HCT116 (cell line): ENCODE measurements around the gene TPO. TPM values are rescaled to one million over a fixed set of nuclear protein-coding genes. Genes with fewer than 3 reads are reported as not detected.

Source experiments
- ATAC-seq: fragments of 200-7000 bp; cut with Tn5 transposase; 2 replicates; pipeline ENCODE4 v1.9.1; 2020; ENCODE audit warnings: mild to moderate bottlenecking, moderate library complexity
- BruUV-seq: library from RNA; stranded (reverse); fragments of 400-500 nt; replicated peaks from 2 replicates; lab custom pipeline; 2021; lab: Mats Ljungman, UMichigan
- CTCF ChIA-PET: fragments of 300-600 bp; sonication (Branson Sonifier 250); formaldehyde crosslinking; loops from one replicate; lab custom pipeline; 2021; ENCODE audit warnings: antibody characterized with exemption; lab: Charles Lee
- POLR2A ChIA-PET: fragments of 300-600, 350-600 bp; sonication (Branson Sonifier 250); formaldehyde crosslinking; loops from one replicate; lab custom pipeline; 2021; ENCODE audit warnings: antibody characterized with exemption; lab: Charles Lee
- RAD21 ChIA-PET, 2 experiments: fragments of 300-600 bp; sonication (Branson Sonifier 250); formaldehyde crosslinking; loops; one replicate each; lab custom pipeline; 2023; ENCODE audit warnings: low total read pairs in 2 of 2; ENCODE audit not compliant: uncharacterized antibody in 2 of 2, unreplicated experiment in 2 of 2, low non-redundant PET in 1 of 2; lab: Charles Lee
- DNase-seq: peaks from one replicate; pipeline ENCODE4 v3.0.0-alpha.2; 2010; ENCODE audit warnings: low read depth, low spot score
- H2AFZ ChIP-seq: fragments of 200-600 bp; shearing (Covaris generic), sonication (generic); 2 replicates; pipeline ENCODE4 v1.6.1; 2017; ENCODE audit warnings: low read depth, mixed run types, mixed read lengths, antibody characterized with exemption, low read length; ENCODE audit not compliant: poor library complexity, severe bottlenecking
- H3K27ac ChIP-seq: 2 replicates; pipeline ENCODE4 v1.5.1; 2012; ENCODE audit warnings: low read depth, low read length
- H3K27me3 ChIP-seq: fragments of 200-600 bp; sonication (generic); 2 replicates; pipeline ENCODE4 v1.6.1; 2016; ENCODE audit warnings: mixed run types, low read length, mixed read lengths; ENCODE audit not compliant: insufficient read depth
- H3K36me3 ChIP-seq, 2 experiments: fragments of 200-500 bp in 1 of 2; fragments of 200-600 bp in 1 of 2; sonication (Bioruptor generic) in 1 of 2; sonication (generic) in 1 of 2; 2 replicates each; pipeline versions ENCODE4 v1.5.1 to v1.6.1; 2014 to 2016; ENCODE audit warnings: low read length in 2 of 2, inconsistent platforms in 1 of 2, mixed read lengths in 1 of 2, mixed run types in 1 of 2; ENCODE audit not compliant: insufficient read depth in 2 of 2, control insufficient read depth in 1 of 2
- H3K4me1 ChIP-seq, 2 experiments: fragments of 200-600 bp in 1 of 2; sonication (generic) in 1 of 2; 2 replicates each; pipeline versions ENCODE4 v1.5.1 to v1.6.1; 2012 to 2017; ENCODE audit warnings: low read length in 2 of 2, inconsistent platforms in 1 of 2, mild to moderate bottlenecking in 1 of 2, mixed read lengths in 1 of 2, mixed run types in 1 of 2, moderate library complexity in 1 of 2; ENCODE audit not compliant: insufficient read depth in 2 of 2, control insufficient read depth in 1 of 2
- H3K4me2 ChIP-seq: fragments of 200-600 bp; sonication (generic); 2 replicates; pipeline ENCODE4 v1.6.1; 2017; ENCODE audit warnings: mixed run types, low read length, mixed read lengths
- H3K4me3 ChIP-seq, 2 experiments: fragments of 200-600 bp in 1 of 2; sonication (generic) in 1 of 2; replicated peaks in 1 of 2; 2 replicates each; pipeline ENCODE4 v1.5.1; 2011 to 2016; ENCODE audit warnings: low read length in 2 of 2, control low read depth in 1 of 2, low read depth in 1 of 2, mild to moderate bottlenecking in 1 of 2, mixed read lengths in 1 of 2, mixed run types in 1 of 2
- H3K79me2 ChIP-seq: fragments of 200-600 bp; sonication (generic); 2 replicates; pipeline ENCODE4 v1.6.1; 2017; ENCODE audit warnings: mild to moderate bottlenecking, mixed run types, low read length, moderate library complexity, mixed read lengths; ENCODE audit not compliant: insufficient read depth
- H3K9ac ChIP-seq: fragments of 200-600 bp; sonication (generic); 2 replicates; pipeline ENCODE4 v1.6.1; 2016; ENCODE audit warnings: low read length, mixed read lengths
- H3K9me2 ChIP-seq: fragments of 200-600 bp; sonication (generic), shearing (Covaris generic); 2 replicates; pipeline ENCODE4 v1.6.1; 2017; ENCODE audit warnings: mixed run types, mild to moderate bottlenecking, moderate library complexity; ENCODE audit not compliant: insufficient read depth
- H3K9me3 ChIP-seq, 2 experiments: fragments of 200-500 bp in 1 of 2; fragments of 200-600 bp in 1 of 2; sonication (Bioruptor generic) in 1 of 2; sonication (generic) in 1 of 2; 2 replicates each; pipeline ENCODE4 v1.6.1; 2014 to 2017; ENCODE audit warnings: low read length in 2 of 2, mixed read lengths in 2 of 2, inconsistent platforms in 1 of 2, low read depth in 1 of 2, mild to moderate bottlenecking in 1 of 2, mixed run types in 1 of 2, moderate library complexity in 1 of 2; ENCODE audit not compliant: control insufficient read depth in 1 of 2, insufficient read depth in 1 of 2
- H4K20me1 ChIP-seq: fragments of 200-600 bp; sonication (generic), shearing (Covaris generic); 2 replicates; pipeline ENCODE4 v1.6.1; 2017; ENCODE audit warnings: mixed run types, mild to moderate bottlenecking, moderate library complexity; ENCODE audit not compliant: insufficient read depth
- CBX3 ChIP-seq: IDR thresholded peaks from 2 replicates; pipeline ENCODE4 v1.6.1; 2012; ENCODE audit warnings: low read depth
- CEBPB ChIP-seq: IDR thresholded peaks from 2 replicates; pipeline ENCODE4 v1.6.1; 2012; ENCODE audit warnings: low read depth
- EGR1 ChIP-seq: IDR thresholded peaks from 2 replicates; pipeline ENCODE4 v1.6.1; 2012; ENCODE audit warnings: low read depth
- ELF1 ChIP-seq: IDR thresholded peaks from 2 replicates; pipeline ENCODE4 v1.6.1; 2012; ENCODE audit warnings: low read depth, borderline replicate concordance
- EZH2 ChIP-seq: fragments of 200-600 bp; sonication (generic); IDR thresholded peaks from 2 replicates; pipeline ENCODE4 v1.6.1; 2017; ENCODE audit warnings: antibody characterized with exemption, mixed run types
- EZH2phosphoT487 ChIP-seq: fragments of 200-600 bp; IDR thresholded peaks from 2 replicates; pipeline ENCODE4 v1.6.1; 2018; ENCODE audit warnings: antibody characterized with exemption, borderline replicate concordance
- FOSL1 ChIP-seq: IDR thresholded peaks from 2 replicates; pipeline ENCODE4 v1.6.1; 2012; ENCODE audit warnings: low read depth
- JUND ChIP-seq: IDR thresholded peaks from 2 replicates; pipeline ENCODE4 v1.6.1; 2012
- POLR2A ChIP-seq: IDR thresholded peaks from 2 replicates; pipeline ENCODE4 v1.7.0; 2011; ENCODE audit warnings: borderline replicate concordance; ENCODE audit not compliant: insufficient read depth, insufficient read length; ENCODE audit errors: extremely low read depth
- POLR2AphosphoS5 ChIP-seq: IDR thresholded peaks from 2 replicates; pipeline ENCODE4 v1.6.1; 2011; ENCODE audit warnings: mild to moderate bottlenecking, low read depth, low read length, moderate library complexity
- REST ChIP-seq: IDR thresholded peaks from 2 replicates; pipeline ENCODE4 v1.6.1; 2012; ENCODE audit warnings: low read depth
- SIN3A ChIP-seq: IDR thresholded peaks from 2 replicates; pipeline ENCODE4 v1.6.1; 2012; ENCODE audit warnings: low read depth
- SP1 ChIP-seq: IDR thresholded peaks from 2 replicates; pipeline ENCODE4 v1.6.1; 2012; ENCODE audit warnings: low read depth
- SRF ChIP-seq: IDR thresholded peaks from 2 replicates; pipeline ENCODE4 v1.6.1; 2012; ENCODE audit warnings: low read depth
- ZBTB33 ChIP-seq: IDR thresholded peaks from 2 replicates; pipeline ENCODE4 v1.6.1; 2011; ENCODE audit warnings: mild to moderate bottlenecking, low read length, moderate library complexity; ENCODE audit not compliant: insufficient replicate concordance; ENCODE audit errors: extremely low read depth
- ZFX ChIP-seq: fragments of 450-650 bp; IDR thresholded peaks from 2 replicates; pipeline ENCODE4 v1.6.1; 2017
- ZNF274 ChIP-seq: fragments of 200-500 bp; sonication (Bioruptor generic); IDR thresholded peaks from 2 replicates; pipeline ENCODE4 v1.6.1; 2014; ENCODE audit warnings: mild to moderate bottlenecking, low read depth, low read length, inconsistent platforms
- intact Hi-C: fragments of 100-400 bp; cut with micrococcal nuclease; formaldehyde crosslinking; loops from 2 replicates; pipeline ENCODE4 v1.10.0; 2022
- total RNA-seq: library from RNA; stranded (reverse); gene quantifications from one replicate; pipeline ENCODE4 v1.2.1, GENCODE V29; 2021; ENCODE audit not compliant: unreplicated experiment
- TF ChIP-seq, protein P1 (sequence below), 3 experiments: fragments of 200-600 bp in 1 of 3; sonication (generic) in 1 of 3; IDR thresholded peaks in 2 of 3; conservative IDR thresholded peaks in 1 of 3; 2 replicates each; pipeline ENCODE4 v1.5.1; 2012 to 2017; ENCODE audit warnings: low read depth in 2 of 3, low read length in 2 of 3, antibody characterized with exemption in 1 of 3, borderline replicate concordance in 1 of 3, control low read depth in 1 of 3, mild to moderate bottlenecking in 1 of 3, mixed read lengths in 1 of 3, mixed run types in 1 of 3, moderate library complexity in 1 of 3; ENCODE audit not compliant: insufficient read depth in 1 of 3
- TF ChIP-seq, protein P2 (sequence below): IDR thresholded peaks from 2 replicates; pipeline ENCODE4 v1.6.1; 2012

TPO gene
- total RNA-seq, 1 experiment from 2014 or later = not detected

DNA sequence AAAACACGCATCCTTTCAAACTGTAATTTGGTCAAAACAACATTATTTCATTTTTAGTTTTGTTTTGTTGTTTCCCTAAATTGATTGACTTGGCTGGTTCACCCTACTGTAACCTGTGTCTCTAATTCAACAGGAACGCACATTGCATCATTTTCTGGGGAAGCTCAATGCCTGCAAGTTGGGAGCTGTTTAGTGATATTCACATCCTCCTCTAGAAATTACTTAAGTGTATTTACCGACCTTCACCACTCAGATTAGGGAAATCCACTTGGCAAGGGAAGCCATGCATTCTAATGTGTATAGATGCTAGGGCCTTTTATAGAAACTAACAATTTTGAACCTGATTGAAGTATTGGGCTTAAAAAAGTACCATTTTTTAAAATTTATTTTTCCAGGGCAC, 7.3 kb upstream of the TPO start:
- ATAC-seq = no peak
- CTCF ChIA-PET = no interaction called here

More for the DNA sequence above, 7.3 kb upstream of the TPO start:
- BruUV-seq = no TSS peak
- Histone ChIP-seq H4K20me1 (no peaks in the 10 kb centered on the region), H3K4me3 (no peak overlapping the region), H3K4me1 (no peaks in the 10 kb centered on the region), H3K36me3 (no peaks in the 10 kb centered on the region), H3K27me3 (peaks cover 23% of the 10 kb centered on the region), H3K4me2 (no peak overlapping the region), H3K79me2 (no peaks in the 10 kb centered on the region), H3K9ac (no peak overlapping the region), H3K9me3 (no peaks in the 10 kb centered on the region), H3K9me2 (no peaks in the 10 kb centered on the region), H2AFZ (no peak overlapping the region), H3K27ac (no peak overlapping the region)
- POLR2A ChIA-PET = no interaction called here
- TF ChIP-seq CBX3 (no peak), REST (no peak), FOSL1 (no peak), SIN3A (no peak), EZH2phosphoT487 (no peak), ELF1 (no peak), EGR1 (no peak), EZH2 (no peak), POLR2A (no peak), JUND (no peak), ZBTB33 (no peak), POLR2AphosphoS5 (no peak), SRF (no peak), CEBPB (no peak), SP1 (no peak), ZNF274 (no peak), ZFX (no peak)
- TF ChIP-seq, protein P1, sequence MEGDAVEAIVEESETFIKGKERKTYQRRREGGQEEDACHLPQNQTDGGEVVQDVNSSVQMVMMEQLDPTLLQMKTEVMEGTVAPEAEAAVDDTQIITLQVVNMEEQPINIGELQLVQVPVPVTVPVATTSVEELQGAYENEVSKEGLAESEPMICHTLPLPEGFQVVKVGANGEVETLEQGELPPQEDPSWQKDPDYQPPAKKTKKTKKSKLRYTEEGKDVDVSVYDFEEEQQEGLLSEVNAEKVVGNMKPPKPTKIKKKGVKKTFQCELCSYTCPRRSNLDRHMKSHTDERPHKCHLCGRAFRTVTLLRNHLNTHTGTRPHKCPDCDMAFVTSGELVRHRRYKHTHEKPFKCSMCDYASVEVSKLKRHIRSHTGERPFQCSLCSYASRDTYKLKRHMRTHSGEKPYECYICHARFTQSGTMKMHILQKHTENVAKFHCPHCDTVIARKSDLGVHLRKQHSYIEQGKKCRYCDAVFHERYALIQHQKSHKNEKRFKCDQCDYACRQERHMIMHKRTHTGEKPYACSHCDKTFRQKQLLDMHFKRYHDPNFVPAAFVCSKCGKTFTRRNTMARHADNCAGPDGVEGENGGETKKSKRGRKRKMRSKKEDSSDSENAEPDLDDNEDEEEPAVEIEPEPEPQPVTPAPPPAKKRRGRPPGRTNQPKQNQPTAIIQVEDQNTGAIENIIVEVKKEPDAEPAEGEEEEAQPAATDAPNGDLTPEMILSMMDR (IDR thresholded peaks at IDR 0.05 in 2 of 3, conservative IDR thresholded peaks at IDR 0.05 in 1 of 3; ENCODE audit: borderline replicate concordance in 1 of 3, insufficient read depth in 1 of 3, low read depth in 2 of 3, low read length in 2 of 3) = no peak
- TF ChIP-seq, protein P2, sequence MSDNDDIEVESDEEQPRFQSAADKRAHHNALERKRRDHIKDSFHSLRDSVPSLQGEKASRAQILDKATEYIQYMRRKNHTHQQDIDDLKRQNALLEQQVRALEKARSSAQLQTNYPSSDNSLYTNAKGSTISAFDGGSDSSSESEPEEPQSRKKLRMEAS = no peak
- no peak for DNase-seq
- RAD21 ChIA-PET = no interaction called here
- intact Hi-C loops = no loop called here
